ENCODE measurements around the gene ZNF205.
A peak's percentile ranks its signal among the peaks of the same experiment; 100 is the strongest.

ZNF205 gene

DNA sequence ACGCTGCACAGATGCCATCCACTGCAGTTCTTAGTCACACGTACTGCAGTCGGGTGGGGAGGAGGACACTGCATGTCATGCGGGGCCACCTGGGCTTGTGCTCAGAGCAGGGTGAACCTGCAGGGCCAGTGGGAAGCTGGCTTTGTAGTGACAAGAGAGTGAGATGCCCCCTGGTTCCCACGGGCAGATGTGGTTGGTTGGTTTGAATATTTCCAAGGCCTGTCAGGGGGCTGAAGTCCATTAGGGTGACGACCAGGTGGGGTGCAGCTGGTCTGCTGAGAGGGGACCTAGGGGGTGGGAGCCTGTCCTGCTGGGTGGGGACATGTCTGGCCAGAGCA is 36.8 kb downstream of the ZNF205 start:
- H3K79me1 ChIP-seq (replicated peaks; ENCODE audit: low read length, poor library complexity, severe bottlenecking), result no peaks in the 10 kb centered on the region
- H4K8ac ChIP-seq (ENCODE audit: low read length), result peak overlapping the region; percentile 86
- H3K14ac ChIP-seq (ENCODE audit: low read length in 2 of 2), result no peak overlapping the region
- no peak overlapping the region for H2AK5ac ChIP-seq (ENCODE audit: low read length, severe bottlenecking)
- no peaks in the 10 kb centered on the region for H3K27me3 ChIP-seq (ENCODE audit: control insufficient read depth in 1 of 2, insufficient read depth in 1 of 2, low read length in 2 of 2)
- H2BK5ac ChIP-seq (ENCODE audit: low read depth, low read length, poor library complexity, severe bottlenecking), result no peak overlapping the region
- no peak overlapping the region for H2AFZ ChIP-seq (ENCODE audit: low read depth, low read length)
- peak overlapping the region in 1 of 2 experiments; percentile 95 for H3K4me3 ChIP-seq (ENCODE audit: insufficient read depth in 1 of 2, low read depth in 1 of 2, low read length in 2 of 2)
- H3K4ac ChIP-seq (ENCODE audit: low read depth in 1 of 2, low read length in 2 of 2), result no peak overlapping the region
- H3K27ac ChIP-seq (ENCODE audit: low read length, poor library complexity, severe bottlenecking), result no peak overlapping the region
- H2BK15ac ChIP-seq (ENCODE audit: low read depth, poor library complexity, severe bottlenecking), result no peak overlapping the region
- H3K36me3 ChIP-seq (ENCODE audit: control insufficient read depth in 1 of 2, insufficient read depth in 2 of 2, low read depth in 1 of 2, low read length in 2 of 2), result no peaks in the 10 kb centered on the region
- peaks cover 25% of the 10 kb centered on the region for H3K4me1 ChIP-seq (ENCODE audit: control insufficient read depth, insufficient read depth, low read depth, low read length)
- H3K23ac ChIP-seq (ENCODE audit: low read length in 2 of 2), result no peak overlapping the region
- DNase-seq, result no peak
- peak overlapping the region; percentile 96 for H3K9ac ChIP-seq (ENCODE audit: low read length)
- peak overlapping the region; percentile 93 for H3K4me2 ChIP-seq (ENCODE audit: low read length, poor library complexity, severe bottlenecking)
- 88% methylated on average over 6 of the region's 6 CpGs for WGBS
- peak overlapping the region; percentile 42 for H2BK120ac ChIP-seq (ENCODE audit: low read depth, low read length)
- peak overlapping the region; percentile 87 to 91 for H3K18ac ChIP-seq (ENCODE audit: low read depth in 1 of 2, low read length in 2 of 2)
- H4K91ac ChIP-seq (ENCODE audit: low read length), result no peak overlapping the region
- no peak overlapping the region for H2BK12ac ChIP-seq (ENCODE audit: low read length in 2 of 2)
- no peaks in the 10 kb centered on the region for H3K9me3 ChIP-seq (ENCODE audit: control insufficient read depth, low read length)

DNA sequence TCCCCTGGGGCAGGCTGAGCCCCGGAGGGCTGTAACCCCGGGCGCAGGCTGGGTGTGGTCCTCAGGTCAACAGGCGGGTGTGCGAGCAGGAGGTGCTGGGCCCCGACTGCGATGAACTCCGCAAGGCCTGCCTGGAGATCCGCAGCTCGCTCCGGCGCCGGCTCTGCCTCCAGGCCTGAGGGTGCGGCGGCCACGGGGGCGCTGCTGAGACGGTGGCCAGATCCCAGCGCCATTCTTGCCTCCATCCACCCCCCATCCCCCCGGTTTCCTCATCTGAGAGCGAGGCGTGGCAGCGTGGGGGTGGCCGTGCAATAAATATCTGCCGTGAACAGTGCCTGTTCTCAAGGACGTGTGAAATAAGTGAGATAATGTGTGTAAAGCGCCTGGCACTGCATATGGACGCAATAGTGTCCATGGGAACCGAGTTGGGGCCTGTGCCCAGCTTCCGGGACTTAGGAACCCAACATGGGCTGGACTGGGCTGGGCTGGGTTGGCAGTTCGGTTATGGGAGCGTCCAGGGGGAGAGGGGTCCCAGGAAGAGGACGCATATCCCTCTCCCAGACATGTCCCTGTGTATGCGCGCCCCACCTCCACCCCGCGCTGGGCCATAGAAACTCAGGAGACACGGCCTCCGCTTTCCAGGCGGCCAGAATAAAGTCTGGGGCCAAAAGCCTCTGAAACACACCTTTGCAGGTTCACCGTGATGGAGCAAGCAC is 37.4 kb downstream of the ZNF205 start:
- peak overlapping the region in 1 of 2 experiments; percentile 29 for H2BK12ac ChIP-seq (ENCODE audit: low read length in 2 of 2)
- peak overlapping the region; percentile 87 to 91 for H3K18ac ChIP-seq (ENCODE audit: low read depth in 1 of 2, low read length in 2 of 2)
- no peaks in the 10 kb centered on the region for H3K36me3 ChIP-seq (ENCODE audit: control insufficient read depth in 1 of 2, insufficient read depth in 2 of 2, low read depth in 1 of 2, low read length in 2 of 2)
- H3K14ac ChIP-seq (ENCODE audit: low read length in 2 of 2), result peak overlapping the region in 1 of 2 experiments; percentile 68
- H3K4me2 ChIP-seq (ENCODE audit: low read length, poor library complexity, severe bottlenecking), result peak overlapping the region; percentile 93
- 3% methylated on average over 38 of the region's 41 CpGs for whole genome bisulfite sequencing
- H3K27me3 ChIP-seq (ENCODE audit: control insufficient read depth in 1 of 2, insufficient read depth in 1 of 2, low read length in 2 of 2), result no peaks in the 10 kb centered on the region
- H3K27ac ChIP-seq (ENCODE audit: low read length, poor library complexity, severe bottlenecking), result peak overlapping the region; percentile 75
- H3K4ac ChIP-seq (ENCODE audit: low read depth in 1 of 2, low read length in 2 of 2), result peak overlapping the region; percentile 93 to 94
- DNase-seq, result peak; percentile 78
- peak overlapping the region; percentile 85 for H2AK5ac ChIP-seq (ENCODE audit: low read length, severe bottlenecking)
- peak overlapping the region; percentile 78 to 95 for H3K4me3 ChIP-seq (ENCODE audit: insufficient read depth in 1 of 2, low read depth in 1 of 2, low read length in 2 of 2)
- no peaks in the 10 kb centered on the region for H3K9me3 ChIP-seq (ENCODE audit: control insufficient read depth, low read length)
- no peaks in the 10 kb centered on the region for H3K79me1 ChIP-seq (replicated peaks; ENCODE audit: low read length, poor library complexity, severe bottlenecking)
- H3K9ac ChIP-seq (ENCODE audit: low read length), result peak overlapping the region; percentile 96
- peak overlapping the region; percentile 93 for H4K8ac ChIP-seq (ENCODE audit: low read length)
- peak overlapping the region; percentile 81 for H2BK120ac ChIP-seq (ENCODE audit: low read depth, low read length)
- H3K4me1 ChIP-seq (ENCODE audit: control insufficient read depth, insufficient read depth, low read depth, low read length), result peaks cover 21% of the 10 kb centered on the region
- H2BK5ac ChIP-seq (ENCODE audit: low read depth, low read length, poor library complexity, severe bottlenecking), result peak overlapping the region; percentile 10
- peak overlapping the region; percentile 12 for H2BK15ac ChIP-seq (ENCODE audit: low read depth, poor library complexity, severe bottlenecking)
- H3K23ac ChIP-seq (ENCODE audit: low read length in 2 of 2), result peak overlapping the region; percentile 69 to 73
- peak overlapping the region; percentile 93 for H4K91ac ChIP-seq (ENCODE audit: low read length)
- peak overlapping the region; percentile 55 for H2AFZ ChIP-seq (ENCODE audit: low read depth, low read length)

DNA sequence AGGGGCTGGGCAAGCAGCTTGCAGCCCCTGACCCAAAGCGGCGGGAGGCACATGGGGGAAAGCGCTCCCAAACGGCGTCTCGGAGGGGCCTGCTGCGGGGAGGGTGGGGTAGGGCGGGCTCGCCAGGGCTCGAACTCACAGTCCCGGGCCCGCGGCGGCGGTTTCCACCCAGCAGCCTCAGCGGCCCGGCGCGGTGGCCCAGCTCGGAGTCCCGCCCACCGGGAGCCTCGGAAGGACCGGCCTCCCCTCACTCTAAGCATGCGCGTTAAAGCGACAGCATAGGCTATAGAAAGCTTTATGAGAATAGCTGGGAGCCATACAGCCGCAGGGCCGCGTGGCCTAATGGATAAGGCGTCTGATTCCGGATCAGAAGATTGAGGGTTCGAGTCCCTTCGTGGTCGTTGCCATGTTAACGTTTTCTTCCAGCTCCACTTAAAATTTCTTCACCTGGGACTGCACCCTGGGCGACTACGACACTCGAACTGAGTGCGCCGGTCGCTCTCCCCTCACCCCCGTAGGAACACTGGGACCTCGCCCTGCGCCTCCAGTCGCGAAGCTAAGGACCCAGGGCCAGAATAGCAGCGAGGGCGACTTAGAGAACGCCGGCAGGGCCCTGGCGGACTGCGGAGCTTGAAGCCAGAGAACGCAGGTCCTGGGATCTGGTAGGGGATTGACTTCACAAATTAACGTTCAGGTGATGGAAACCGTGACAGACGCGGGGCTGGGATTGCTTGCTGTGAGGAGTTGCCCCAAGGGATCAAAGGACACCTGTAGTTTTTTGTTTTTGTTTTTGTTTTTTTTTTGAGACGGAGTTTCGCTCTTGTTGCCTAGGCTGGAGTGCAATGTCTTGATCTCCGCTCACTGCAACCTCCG is 38.2 kb downstream of the ZNF205 start:
- Histone ChIP-seq H3K27me3 (ENCODE audit: control insufficient read depth in 1 of 2, insufficient read depth in 1 of 2, low read length in 2 of 2) (no peaks in the 10 kb centered on the region), H3K23ac (ENCODE audit: low read length in 2 of 2) (peak overlapping the region in 1 of 2 experiments; percentile 69), H3K4ac (ENCODE audit: low read depth in 1 of 2, low read length in 2 of 2) (peak overlapping the region; percentile 93 to 94), H2AK5ac (ENCODE audit: low read length, severe bottlenecking) (no peak overlapping the region), H4K8ac (ENCODE audit: low read length) (peak overlapping the region; percentile 93), H3K4me1 (ENCODE audit: control insufficient read depth, insufficient read depth, low read depth, low read length) (peaks cover 21% of the 10 kb centered on the region), H3K4me3 (ENCODE audit: insufficient read depth in 1 of 2, low read depth in 1 of 2, low read length in 2 of 2) (peak overlapping the region; percentile 78 to 95), H3K4me2 (ENCODE audit: low read length, poor library complexity, severe bottlenecking) (peak overlapping the region; percentile 93), H2AFZ (ENCODE audit: low read depth, low read length) (peak overlapping the region; percentile 55), H2BK5ac (ENCODE audit: low read depth, low read length, poor library complexity, severe bottlenecking) (peak overlapping the region; percentile 10), H3K9me3 (ENCODE audit: control insufficient read depth, low read length) (no peaks in the 10 kb centered on the region), H3K27ac (ENCODE audit: low read length, poor library complexity, severe bottlenecking) (peak overlapping the region; percentile 75), H2BK120ac (ENCODE audit: low read depth, low read length) (peak overlapping the region; percentile 81), H3K36me3 (ENCODE audit: control insufficient read depth in 1 of 2, insufficient read depth in 2 of 2, low read depth in 1 of 2, low read length in 2 of 2) (no peaks in the 10 kb centered on the region), H2BK15ac (ENCODE audit: low read depth, poor library complexity, severe bottlenecking) (peak overlapping the region; percentile 12), H3K14ac (ENCODE audit: low read length in 2 of 2) (peak overlapping the region in 1 of 2 experiments; percentile 68), H2BK12ac (ENCODE audit: low read length in 2 of 2) (no peak overlapping the region), H3K9ac (ENCODE audit: low read length) (peak overlapping the region; percentile 96), H4K91ac (ENCODE audit: low read length) (peak overlapping the region; percentile 93), H3K79me1 (replicated peaks; ENCODE audit: low read length, poor library complexity, severe bottlenecking) (no peaks in the 10 kb centered on the region), H3K18ac (ENCODE audit: low read depth in 1 of 2, low read length in 2 of 2) (peak overlapping the region; percentile 87 to 91)
- peak; percentile 97 for DNase-seq
- 4% methylated on average over 58 of the region's 62 CpGs for WGBS

DNA sequence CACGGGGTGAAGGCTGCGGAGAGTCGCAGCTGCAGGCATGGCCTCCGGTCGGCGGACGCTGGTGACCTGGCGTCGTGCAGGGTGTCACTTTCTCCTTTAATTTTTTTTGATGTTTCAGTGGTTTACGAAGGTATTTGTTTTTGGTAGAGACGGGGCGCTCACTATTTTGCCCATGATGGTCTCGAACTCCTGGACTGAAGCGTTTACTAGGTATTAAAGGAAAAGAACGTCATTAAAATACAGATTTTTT is 39.6 kb downstream of the ZNF205 start:
- Histone ChIP-seq H3K4me2 (ENCODE audit: low read length, poor library complexity, severe bottlenecking) (peak overlapping the region; percentile 85), H3K4me1 (ENCODE audit: control insufficient read depth, insufficient read depth, low read depth, low read length) (peaks cover 21% of the 10 kb centered on the region), H3K36me3 (ENCODE audit: control insufficient read depth in 1 of 2, insufficient read depth in 2 of 2, low read depth in 1 of 2, low read length in 2 of 2) (no peaks in the 10 kb centered on the region), H3K27ac (ENCODE audit: low read length, poor library complexity, severe bottlenecking) (no peak overlapping the region), H3K9ac (ENCODE audit: low read length) (peak overlapping the region; percentile 72), H3K79me1 (replicated peaks; ENCODE audit: low read length, poor library complexity, severe bottlenecking) (no peaks in the 10 kb centered on the region), H3K23ac (ENCODE audit: low read length in 2 of 2) (no peak overlapping the region), H2AFZ (ENCODE audit: low read depth, low read length) (no peak overlapping the region), H2BK15ac (ENCODE audit: low read depth, poor library complexity, severe bottlenecking) (no peak overlapping the region), H3K14ac (ENCODE audit: low read length in 2 of 2) (no peak overlapping the region), H4K91ac (ENCODE audit: low read length) (no peak overlapping the region), H3K9me3 (ENCODE audit: control insufficient read depth, low read length) (no peaks in the 10 kb centered on the region), H3K4me3 (ENCODE audit: insufficient read depth in 1 of 2, low read depth in 1 of 2, low read length in 2 of 2) (peak overlapping the region; percentile 57 to 92), H4K8ac (ENCODE audit: low read length) (no peak overlapping the region), H2BK12ac (ENCODE audit: low read length in 2 of 2) (no peak overlapping the region), H3K18ac (ENCODE audit: low read depth in 1 of 2, low read length in 2 of 2) (no peak overlapping the region), H2BK5ac (ENCODE audit: low read depth, low read length, poor library complexity, severe bottlenecking) (no peak overlapping the region), H3K4ac (ENCODE audit: low read depth in 1 of 2, low read length in 2 of 2) (no peak overlapping the region), H2BK120ac (ENCODE audit: low read depth, low read length) (no peak overlapping the region), H2AK5ac (ENCODE audit: low read length, severe bottlenecking) (no peak overlapping the region), H3K27me3 (ENCODE audit: control insufficient read depth in 1 of 2, insufficient read depth in 1 of 2, low read length in 2 of 2) (no peaks in the 10 kb centered on the region)
- DNase-seq, result no peak
- WGBS, result 33% methylated on average over 13 of the region's 15 CpGs
